AG09319 (cell line): Measurements from ENCODE around the gene MIOX.

Experiments
- DNase-seq: peaks from one replicate; pipeline ENCODE4 v3.0.0-alpha.2; 2010; ENCODE audit warnings: low read depth; ENCODE audit errors: extremely low read depth
- CTCF ChIP-seq: IDR thresholded peaks from 2 replicates; pipeline ENCODE4 v1.5.1; 2011; ENCODE audit warnings: low read depth, mild to moderate bottlenecking, inconsistent platforms, low read length, moderate library complexity

MIOX gene

GRCh38 chr22:50474710-50475651 lies 11.7 kb upstream of the MIOX start, which contains the start of gene SBF1:
SBF1 (minus strand) TSS chr22:50475035; CDS start chr22:50474840, 195 bp downstream.
- no peak for TF ChIP-seq CTCF
- DNase-seq: peak; percentile 65

GRCh38 chr22:50475652-50476002 lies 11.0 kb upstream of the MIOX start:
- no peak for DNase-seq

GRCh38 chr22:50476868-50477267 lies 9.8 kb upstream of the MIOX start:
- no peak for TF ChIP-seq CTCF
- DNase-seq: no peak

More at GRCh38 chr22:50475652-50476002, 11.0 kb upstream of the MIOX start:
- TF ChIP-seq CTCF: no peak

- no peak for DNase-seq
- TF ChIP-seq CTCF: no peak
Measured at GRCh38 chr22:50477923-50478322, 8.7 kb upstream of the MIOX start.

- TF ChIP-seq CTCF: no peak
- DNase-seq: no peak
Measured at GRCh38 chr22:50479721-50480120, 6.9 kb upstream of the MIOX start.

- no peak for DNase-seq
- TF ChIP-seq CTCF: no peak
Measured at GRCh38 chr22:50481045-50481439, 5.6 kb upstream of the MIOX start.

GRCh38 chr22:50481440-50482106 lies 5.1 kb upstream of the MIOX start, which contains the start of gene ADM2:
ADM2 (plus strand) TSS chr22:50481543; CDS start chr22:50481848, 305 bp downstream.
- peak; percentile 31 for DNase-seq

More at GRCh38 chr22:50481440-50482106, 5.1 kb upstream of the MIOX start, which contains the start of gene ADM2:
- TF ChIP-seq CTCF: no peak
